Stimulated activated CD4-positive, alpha-beta T cell treated with anti-CD3 and anti-CD28 coated beads, TNF-alpha, amount 100 ng/mL, for 1 hour (primary cell): ENCODE data around the gene HEPN1.

ENCODE experiments used
- DNase-seq, 3 donors: peaks; one replicate each; pipeline ENCODE4 v3.0.0-alpha.2; 2020; ENCODE audit warnings: low read depth in 3 of 3, low spot score in 1 of 3

The HEPN1 gene

GRCh38 chr11:124918950-124919349 lies at the start of gene HEPN1:
Gene HEPN1, plus strand, starts transcription at chr11:124919250.
- DNase-seq: no peak

DNA sequence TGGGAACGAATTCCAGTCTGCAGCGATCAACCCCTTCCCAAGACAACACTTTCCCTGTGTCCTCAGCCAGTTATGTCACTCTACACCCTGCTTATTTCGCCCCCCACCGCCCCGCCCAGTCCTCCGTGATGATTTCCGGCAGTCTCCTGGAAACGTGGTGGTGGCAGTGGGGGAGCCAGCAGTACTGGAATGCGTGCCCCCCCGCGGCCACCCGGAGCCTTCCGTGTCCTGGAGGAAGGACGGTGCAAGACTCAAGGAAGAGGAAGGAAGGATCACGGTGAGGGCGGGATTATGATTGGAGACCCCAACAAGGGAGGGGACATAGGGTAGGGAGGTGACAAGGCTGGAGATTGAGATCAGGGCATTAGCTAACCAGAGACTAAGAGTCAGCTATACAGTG lies 49.7 kb upstream of the HEPN1 start:
- DNase-seq: no peak

- no peak for DNase-seq
Observed at GRCh38 chr11:124869856-124870387, 49.1 kb upstream of the HEPN1 start.

- DNase-seq: no peak
Observed at GRCh38 chr11:124870430-124870829, 48.6 kb upstream of the HEPN1 start.

DNA sequence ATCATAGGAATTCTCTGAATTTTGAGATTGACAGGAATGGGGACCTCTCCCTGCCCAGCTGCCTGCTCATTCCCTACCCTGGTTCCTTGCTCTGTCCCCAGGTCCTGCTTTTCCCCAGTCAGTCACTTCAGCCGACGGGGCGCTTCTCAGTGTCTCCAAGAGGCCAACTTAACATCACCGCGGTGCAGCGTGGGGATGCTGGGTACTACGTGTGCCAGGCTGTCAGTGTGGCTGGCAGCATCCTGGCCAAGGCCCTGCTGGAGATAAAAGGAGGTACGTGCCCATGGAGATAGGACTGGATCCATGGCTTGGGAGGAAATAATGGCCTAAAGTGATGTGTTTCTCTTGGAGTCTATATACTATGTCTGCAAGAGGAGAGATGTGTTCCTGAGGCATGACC lies 46.8 kb upstream of the HEPN1 start:
- no peak for DNase-seq

- DNase-seq: no peak
Observed at GRCh38 chr11:124872741-124873140, 46.3 kb upstream of the HEPN1 start.

- no peak for DNase-seq
Observed at GRCh38 chr11:124873951-124874350, 45.1 kb upstream of the HEPN1 start.

DNA sequence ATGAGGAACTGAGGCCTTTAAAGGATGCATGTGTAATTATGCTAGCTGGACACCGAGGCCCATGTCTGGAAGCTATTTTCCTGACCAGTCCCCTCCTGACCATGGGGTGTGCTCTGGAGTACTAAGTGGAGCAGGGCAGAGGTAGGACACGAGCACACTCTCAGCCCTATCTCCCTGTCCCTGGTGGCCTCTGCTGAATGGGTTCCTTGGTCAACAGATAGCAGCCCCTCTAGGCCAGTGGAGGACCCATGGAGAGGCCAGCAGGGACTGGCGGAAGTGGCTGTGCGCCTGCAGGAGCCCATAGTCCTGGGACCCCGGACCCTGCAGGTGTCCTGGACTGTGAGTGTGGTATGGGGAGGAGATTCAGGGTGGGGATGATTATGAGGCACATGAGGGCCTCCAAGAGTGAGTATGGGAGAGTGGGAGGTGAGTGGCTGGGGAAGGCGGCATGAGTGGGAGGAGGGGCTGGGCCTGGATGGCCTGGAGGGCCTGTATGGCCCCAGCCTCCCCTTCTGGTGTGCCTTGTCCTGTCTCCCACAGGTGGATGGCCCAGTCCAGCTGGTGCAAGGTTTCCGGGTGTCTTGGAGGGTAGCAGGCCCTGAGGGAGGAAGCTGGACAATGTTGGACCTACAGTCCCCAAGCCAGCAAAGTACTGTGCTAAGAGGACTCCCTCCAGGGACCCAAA lies 44.3 kb upstream of the HEPN1 start:
- no peak for DNase-seq

DNA sequence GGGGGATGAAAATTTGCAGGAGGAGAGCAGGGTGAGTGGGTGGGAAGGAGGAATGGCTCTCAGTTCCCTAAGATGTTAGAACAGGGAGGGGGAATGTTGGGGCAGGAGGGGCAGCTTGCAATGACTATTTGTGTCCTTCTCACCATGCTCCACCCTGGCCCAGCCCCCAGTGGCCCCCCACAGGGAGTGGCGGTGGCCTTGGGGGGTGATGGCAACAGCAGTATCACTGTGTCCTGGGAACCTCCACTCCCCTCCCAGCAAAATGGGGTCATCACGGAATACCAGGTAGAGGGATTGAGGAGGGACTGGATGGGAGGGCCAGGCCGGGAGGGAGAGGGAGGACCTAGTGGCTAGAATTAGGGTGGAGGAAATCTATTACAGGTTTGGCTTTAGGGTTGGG lies 43.6 kb upstream of the HEPN1 start:
- DNase-seq: no peak

DNA sequence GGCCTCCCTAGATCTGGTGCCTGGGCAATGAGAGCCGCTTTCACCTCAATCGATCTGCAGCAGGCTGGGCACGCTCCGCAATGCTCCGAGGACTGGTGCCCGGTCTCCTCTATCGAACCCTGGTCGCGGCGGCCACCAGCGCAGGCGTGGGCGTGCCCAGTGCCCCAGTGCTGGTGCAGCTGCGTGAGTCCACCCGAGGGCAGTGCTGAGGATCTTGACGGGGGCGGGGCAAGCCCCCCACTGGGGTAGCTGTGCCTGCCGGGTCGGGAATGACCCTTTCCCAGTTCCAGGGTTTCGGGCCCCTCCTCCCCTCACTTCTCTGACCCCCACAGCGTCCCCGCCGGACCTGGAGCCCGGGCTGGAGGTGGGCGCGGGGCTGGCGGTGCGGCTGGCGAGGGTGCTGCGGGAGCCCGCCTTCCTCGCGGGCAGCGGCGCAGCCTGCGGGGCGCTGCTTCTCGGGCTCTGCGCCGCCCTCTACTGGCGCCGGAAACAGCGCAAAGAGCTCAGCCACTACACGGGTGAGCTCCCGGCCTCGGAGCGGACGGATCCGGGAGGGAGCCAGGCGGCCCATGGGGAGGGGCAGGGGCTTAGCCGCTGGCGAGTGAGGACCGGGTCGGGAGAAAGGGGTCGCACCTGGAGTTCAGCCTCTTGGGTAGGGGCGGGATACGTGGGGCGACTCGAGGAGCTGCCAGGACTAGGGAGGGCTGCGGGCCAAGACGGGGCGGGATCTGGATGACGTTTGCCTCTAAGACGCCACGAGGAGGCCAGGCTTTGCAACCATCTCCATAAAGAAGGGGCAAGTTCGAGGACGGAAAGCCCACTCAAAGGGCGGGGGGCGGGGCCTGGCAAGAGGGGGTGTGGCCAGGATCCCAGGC lies 42.9 kb upstream of the HEPN1 start:
- peak; percentile 27 to 71 (median 49) for DNase-seq

- no peak for DNase-seq
Observed at GRCh38 chr11:124876818-124877630, 42.0 kb upstream of the HEPN1 start.

- no peak for DNase-seq
Observed at GRCh38 chr11:124877631-124877909, 41.5 kb upstream of the HEPN1 start.

- DNase-seq: no peak
Observed at GRCh38 chr11:124877910-124878758, 40.9 kb upstream of the HEPN1 start.

GRCh38 chr11:124878759-124879492 lies 40.1 kb upstream of the HEPN1 start:
- no peak for DNase-seq

DNA sequence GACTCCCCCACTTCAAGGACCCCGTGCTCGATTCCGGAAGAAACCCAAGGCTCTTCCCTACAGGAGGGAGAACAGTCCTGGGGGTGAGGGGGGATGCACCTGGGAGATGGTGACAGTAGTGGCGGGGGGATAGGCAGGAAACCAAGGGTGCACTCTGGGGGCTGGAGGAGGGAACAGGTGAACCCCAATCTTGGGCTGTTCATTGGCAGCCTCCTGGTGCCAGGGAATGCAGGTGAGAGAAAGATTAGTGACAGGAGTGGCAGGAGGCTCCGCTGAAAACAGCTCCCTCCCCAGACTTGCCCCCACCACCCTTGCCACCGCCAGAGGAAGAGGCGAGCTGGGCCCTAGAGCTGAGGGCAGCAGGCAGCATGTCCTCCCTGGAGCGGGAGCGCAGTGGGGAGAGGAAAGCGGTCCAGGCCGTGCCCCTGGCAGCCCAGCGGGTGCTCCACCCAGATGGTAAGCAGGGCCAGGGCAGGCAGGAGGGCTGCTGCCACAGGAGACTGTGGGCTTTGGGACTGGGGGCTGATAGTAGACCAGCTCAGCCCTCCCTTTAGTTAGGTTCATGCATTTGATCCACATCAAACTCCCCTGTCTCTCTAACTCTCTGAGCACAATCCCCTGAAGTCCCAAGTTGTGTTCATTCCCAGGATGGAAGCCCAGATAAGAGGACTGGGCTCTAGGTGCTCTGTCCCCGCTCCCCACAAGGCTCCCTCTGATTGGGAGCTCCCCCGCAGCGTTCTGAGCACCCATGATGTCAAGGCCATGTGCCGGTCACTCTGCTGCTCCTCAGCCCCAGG lies 39.4 kb upstream of the HEPN1 start:
- no peak for DNase-seq

DNA sequence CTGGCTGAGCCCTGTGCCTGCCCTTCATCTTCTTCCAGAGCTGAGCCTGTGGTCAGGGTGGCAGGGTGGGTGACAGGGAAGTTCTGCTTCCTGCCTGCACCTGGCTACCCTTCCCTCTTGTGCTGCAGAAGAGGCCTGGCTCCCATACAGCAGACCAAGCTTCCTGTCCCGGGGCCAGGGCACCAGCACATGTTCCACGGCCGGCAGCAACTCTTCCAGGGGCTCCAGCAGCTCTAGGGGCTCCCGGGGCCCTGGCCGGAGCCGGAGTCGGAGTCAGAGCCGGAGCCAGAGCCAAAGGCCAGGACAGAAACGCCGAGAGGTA lies 38.8 kb upstream of the HEPN1 start:
- no peak for DNase-seq

DNA sequence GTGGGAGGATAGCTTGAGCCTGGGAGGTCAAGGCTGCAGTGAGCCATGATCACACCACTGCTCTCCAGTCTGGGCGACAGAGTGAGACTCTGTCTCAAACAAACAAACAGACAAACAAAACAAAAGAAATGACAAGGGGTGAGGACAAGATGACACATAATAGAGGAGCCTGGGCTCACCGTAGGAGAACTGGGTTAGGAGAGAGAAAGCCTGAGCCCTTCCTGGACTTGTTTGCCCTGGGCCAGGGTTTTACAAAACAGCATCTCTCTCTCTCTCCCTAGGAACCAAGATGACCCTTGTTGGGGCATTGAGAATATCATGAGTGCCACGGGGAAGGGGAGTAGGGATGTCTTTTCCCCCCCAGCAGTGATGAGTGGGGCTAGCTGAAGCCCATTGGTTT lies 38.1 kb upstream of the HEPN1 start:
- DNase-seq: no peak

DNA sequence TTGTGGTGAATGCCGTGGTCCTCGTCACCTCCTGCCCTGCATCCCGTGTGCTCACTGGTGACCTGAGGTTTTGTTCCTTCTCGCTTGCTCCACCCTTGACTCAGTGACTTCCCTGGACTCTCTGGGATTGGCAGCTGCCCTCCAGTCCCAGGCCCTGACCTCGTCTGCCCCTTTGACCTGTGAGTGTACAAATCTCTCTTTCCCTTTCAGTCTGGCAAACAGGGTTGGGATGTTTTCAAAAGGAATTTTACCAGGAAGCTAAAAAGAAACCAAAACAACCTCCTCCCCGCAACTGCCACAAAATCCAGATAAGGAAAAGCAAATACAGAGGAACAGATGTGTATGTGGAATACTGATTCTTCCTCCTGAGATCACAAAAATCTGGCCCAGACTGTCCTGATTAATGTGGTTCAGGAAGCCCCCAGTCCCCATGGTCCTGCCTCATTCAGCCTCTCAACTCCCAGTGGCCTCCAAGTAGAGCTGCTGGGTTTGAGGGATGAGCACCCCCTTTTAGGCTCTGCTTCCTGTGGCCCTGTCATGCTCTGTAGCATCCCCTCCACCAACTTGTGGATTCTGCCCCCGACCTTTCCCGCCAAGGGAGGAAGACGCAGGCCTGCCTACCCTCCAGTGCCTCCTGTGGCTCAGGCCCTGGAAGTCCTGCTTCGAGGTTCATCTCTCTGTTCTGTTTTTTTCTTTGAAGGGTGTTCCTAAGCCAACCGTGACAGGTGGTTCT lies 36.5 kb upstream of the HEPN1 start:
- no peak for DNase-seq

- no peak for DNase-seq
Observed at GRCh38 chr11:124884340-124884739, 34.7 kb upstream of the HEPN1 start.
